Left lung (tissue), 10 donors: ENCODE measurements around the gene TBC1D17. TPM values are rescaled to one million over a fixed set of nuclear protein-coding genes. Genes with fewer than 3 reads are reported as not detected.
"Not testable (repeated sequence)": the region's sequence is repeated elsewhere in the genome, so short reads cannot be mapped to it uniquely, and the experiment has no call there.

Experiments
- ATAC-seq: fragments of 200-7000 bp; cut with Tn5 transposase; one replicate; pipeline ENCODE4 v1.9.1; 2020; ENCODE audit warnings: moderate library complexity
- DNase-seq, 4 donors: peaks; one replicate each; pipeline ENCODE4 v3.0.0-alpha.2; 2013 to 2020
- H3K27ac ChIP-seq, 2 donors: fragments of 200-600 bp; sonication (generic) in 1 of 2; one replicate each; pipeline versions ENCODE4 v1.5.0 to v1.8.0; 2020 to 2021
- H3K27me3 ChIP-seq, 2 donors: fragments of 200-600 bp; sonication (generic) in 1 of 2; one replicate each; pipeline versions ENCODE4 v1.5.0 to v1.8.0; 2020 to 2021
- H3K36me3 ChIP-seq, 2 donors: fragments of 200-600 bp; sonication (generic) in 1 of 2; one replicate each; pipeline versions ENCODE4 v1.5.0 to v1.8.0; 2020 to 2021
- H3K4me1 ChIP-seq, 2 donors: fragments of 200-600 bp; one replicate each; pipeline ENCODE4 v1.8.0; 2021
- H3K4me3 ChIP-seq, 2 donors: fragments of 200-600 bp; sonication (generic) in 1 of 2; one replicate each; pipeline versions ENCODE4 v1.5.0 to v1.8.0; 2020 to 2021; ENCODE audit warnings: mild to moderate bottlenecking in 1 of 2
- H3K9me3 ChIP-seq, 2 donors: fragments of 200-600 bp; sonication (generic) in 1 of 2; one replicate each; pipeline versions ENCODE4 v1.5.0 to v1.8.0; 2020 to 2021
- CTCF ChIP-seq, 2 donors: fragments of 200-600 bp; sonication (generic) in 1 of 2; IDR thresholded peaks; one replicate each; pipeline versions ENCODE4 v1.5.0 to v1.8.0; 2021; ENCODE audit warnings: antibody characterized with exemption in 2 of 2
- intact Hi-C, 2 donors: fragments of 100-400 bp; cut with DNase I; formaldehyde crosslinking; loops; one replicate each; pipeline versions ENCODE4 v1.11.2 to v1.14.2; 2022
- polyA plus RNA-seq, 6 donors: library from polyadenylated mRNA; unstranded; fragments of 120-200 nt; gene quantifications; one replicate each; pipeline ENCODE4 v1.2.1, GENCODE V29; 2013; ENCODE audit not compliant: insufficient read length in 6 of 6
- total RNA-seq, 2 donors: library from RNA; stranded (reverse); fragmentation: NEBNext Ultra II Directional; extraction: Animal tissue kit (Norgen Biotek cat#: 25700); gene quantifications; one replicate each; pipeline ENCODE4 v1.2.1, GENCODE V29; 2021
- donor health status: DM: no; HTN: yes; CAD: no.
- donor health status: DM: no; HTN: no; CAD: no.

The TBC1D17 gene
- total and polyA plus RNA-seq, 8 donors, result 35.2 to 47.2 (median 45.0) TPM

- Histone ChIP-seq H3K27me3 (no peaks in the 10 kb centered on the region), H3K4me1 (peaks cover 0 to 67% of the 10 kb centered on the region in 2 donors), H3K27ac (no peak overlapping the region), H3K36me3 (peaks cover 0 to 82% of the 10 kb centered on the region in 2 donors), H3K4me3 (no peak overlapping the region), H3K9me3 (no peaks in the 10 kb centered on the region)
- no peak for ATAC-seq
- intact Hi-C loops, result no loop called here
- TF ChIP-seq CTCF (IDR thresholded peaks at IDR 0.05), result no peak
- DNase-seq, result peak in 1 of 4 donors; percentile 60
These were observed 44.6 kb downstream of the TBC1D17 start for GRCh38 chr19:49921871-49922795.

GRCh38 chr19:49923055-49924003 lies 45.8 kb downstream of the TBC1D17 start:
- Histone ChIP-seq H3K36me3 (peaks cover 0 to 80% of the 10 kb centered on the region in 2 donors), H3K4me3 (no peak overlapping the region), H3K4me1 (peaks cover 0 to 67% of the 10 kb centered on the region in 2 donors), H3K27ac (no peak overlapping the region), H3K27me3 (no peaks in the 10 kb centered on the region), H3K9me3 (no peaks in the 10 kb centered on the region)
- intact Hi-C loops, result no loop called here
- TF ChIP-seq CTCF (IDR thresholded peaks at IDR 0.05), result no peak
- ATAC-seq (peak; percentile 31), DNase-seq (peak in 1 of 4 donors; percentile 57)

GRCh38 chr19:49924004-49924880 lies 46.7 kb downstream of the TBC1D17 start:
- H3K36me3 ChIP-seq, result peaks cover 0 to 77% of the 10 kb centered on the region in 2 donors
- H3K27ac ChIP-seq, result no peak overlapping the region
- peaks cover 0 to 69% of the 10 kb centered on the region in 2 donors for H3K4me1 ChIP-seq
- no peak for TF ChIP-seq CTCF (IDR thresholded peaks at IDR 0.05)
- no peaks in the 10 kb centered on the region for H3K9me3 ChIP-seq
- intact Hi-C loops, result no loop called here
- no peak overlapping the region for H3K4me3 ChIP-seq
- peak in 1 of 4 donors; percentile 49 for DNase-seq
- no peaks in the 10 kb centered on the region for H3K27me3 ChIP-seq
- ATAC-seq, result no peak

- DNase-seq, result peak in 1 of 4 donors; percentile 37
- H3K9me3 ChIP-seq, H3K27me3 ChIP-seq, ATAC-seq, intact Hi-C loops, H3K27ac ChIP-seq, H3K4me3 ChIP-seq: not testable (repeated sequence)
- H3K36me3 ChIP-seq, result peaks cover 0 to 77% of the 10 kb centered on the region in 2 donors
- H3K4me1 ChIP-seq, result peaks cover 0 to 71% of the 10 kb centered on the region in 2 donors
These were observed 47.3 kb downstream of the TBC1D17 start for GRCh38 chr19:49924881-49925210.

GRCh38 chr19:49925486-49925885 lies 48.0 kb downstream of the TBC1D17 start:
- Histone ChIP-seq H3K9me3 (no peaks in the 10 kb centered on the region), H3K4me1 (peaks cover 0 to 77% of the 10 kb centered on the region in 2 donors), H3K27ac (no peak overlapping the region), H3K36me3 (peaks cover 0 to 75% of the 10 kb centered on the region in 2 donors), H3K27me3 (no peaks in the 10 kb centered on the region), H3K4me3 (no peak overlapping the region)
- intact Hi-C loops, result no loop called here
- DNase-seq (peak in 1 of 4 donors; percentile 2), ATAC-seq (no peak)
- TF ChIP-seq CTCF (IDR thresholded peaks at IDR 0.05), result no peak
